Esophagus (tissue), 2 donors: ENCODE results near the gene NDC1. TPM values are rescaled to one million over a fixed set of nuclear protein-coding genes. Genes with fewer than 3 reads are reported as not detected.
"Not testable (repeated sequence)": the region's sequence is repeated elsewhere in the genome, so short reads cannot be mapped to it uniquely, and the experiment has no call there.

Experiments
- H3K27ac ChIP-seq, 2 donors: one replicate each; pipeline ENCODE4 v1.5.1; 2013; ENCODE audit warnings: low read depth in 2 of 2, mild to moderate bottlenecking in 2 of 2, inconsistent platforms in 1 of 2, low read length in 1 of 2, moderate library complexity in 1 of 2
- H3K27me3 ChIP-seq, 2 donors: one replicate each; pipeline ENCODE4 v1.6.1; 2013; ENCODE audit warnings: low read length in 2 of 2, control low read depth in 1 of 2, mild to moderate bottlenecking in 1 of 2; ENCODE audit not compliant: insufficient read depth in 2 of 2, control insufficient read depth in 1 of 2
- H3K36me3 ChIP-seq, 2 donors: one replicate each; pipeline ENCODE4 v1.6.1; 2013; ENCODE audit warnings: low read length in 1 of 2; ENCODE audit not compliant: control insufficient read depth in 2 of 2, insufficient read depth in 2 of 2
- H3K4me1 ChIP-seq, 2 donors: one replicate each; pipeline ENCODE4 v1.6.1; 2013; ENCODE audit warnings: low read length in 1 of 2; ENCODE audit not compliant: control insufficient read depth in 2 of 2, insufficient read depth in 2 of 2
- H3K4me3 ChIP-seq, 2 donors: one replicate each; pipeline ENCODE4 v1.5.1; 2013; ENCODE audit warnings: low read length in 2 of 2, mild to moderate bottlenecking in 2 of 2, low read depth in 1 of 2, moderate library complexity in 1 of 2
- H3K9me3 ChIP-seq, 2 donors: one replicate each; pipeline ENCODE4 v1.6.1; 2013; ENCODE audit warnings: mild to moderate bottlenecking in 2 of 2, low read depth in 1 of 2, low read length in 1 of 2, moderate library complexity in 1 of 2; ENCODE audit not compliant: control insufficient read depth in 2 of 2, insufficient read depth in 1 of 2
- WGBS, 2 donors: extraction: QIAGEN DNeasy Blood & Tissue Kit; methylation state at CpG; one replicate each; pipeline ENCODE4 v1.1.7; 2013; 5-methylcytosine and 5-hydroxymethylcytosine counted together
- polyA plus RNA-seq, 2 donors: library from polyadenylated mRNA; stranded (reverse); fragments of 200-250 nt; gene quantifications; one replicate each; pipeline ENCODE4 v1.2.3, GENCODE V29; 2013
- donor health status: healthy with polysubstance abuse.
- donor health status: Bipolar disorder and iron deficiency.

The NDC1 gene
- polyA plus RNA-seq, result 1 to 10 TPM; 4.9 to 7.1 TPM

- Histone ChIP-seq H3K4me1 (no peaks in the 10 kb centered on the region), H3K4me3 (peak within 1 kb of the TSS; percentile 82 to 92), H3K27ac (peak within 1 kb of the TSS; percentile 99 to 100), H3K36me3 (no peaks in the 10 kb centered on the region), H3K9me3 (no peaks in the 10 kb centered on the region), H3K27me3 (no peaks in the 10 kb centered on the region)
- WGBS, 2 donors, result 0 to 1% methylated on average over 59 of the region's 59 CpGs
These were observed at the start of gene NDC1 for GRCh38 chr1:53837924-53838653. NDC1 (minus strand) TSS chr1:53838296; CDS start chr1:53838261, 35 bp downstream.

- not testable (repeated sequence) for H3K4me1 ChIP-seq, H3K27me3 ChIP-seq, H3K27ac ChIP-seq, H3K4me3 ChIP-seq, H3K9me3 ChIP-seq, H3K36me3 ChIP-seq
- WGBS, 2 donors, result 86 to 89% methylated on average over 6 of the region's 6 CpGs
These were observed 45.5 kb upstream of the NDC1 start for GRCh38 chr1:53883600-53883999.

GRCh38 chr1:53881853-53882252, 43.8 kb upstream of the NDC1 start:
- not testable (repeated sequence) for H3K9me3 ChIP-seq, H3K27ac ChIP-seq, H3K4me1 ChIP-seq, H3K4me3 ChIP-seq, H3K27me3 ChIP-seq
- WGBS, 2 donors, result 95 to 99% methylated on average over 2 of the region's 2 CpGs
- H3K36me3 ChIP-seq, result peaks cover 6 to 12% of the 10 kb centered on the region in 2 donors

GRCh38 chr1:53878492-53879105, 40.5 kb upstream of the NDC1 start:
- H3K4me1 ChIP-seq, result no peaks in the 10 kb centered on the region
- H3K4me3 ChIP-seq, result no peak overlapping the region
- WGBS, 2 donors, result 47 to 49% methylated on average over 5 of the region's 5 CpGs
- H3K27me3 ChIP-seq, result no peaks in the 10 kb centered on the region
- H3K9me3 ChIP-seq, result no peaks in the 10 kb centered on the region
- no peak overlapping the region for H3K27ac ChIP-seq
- H3K36me3 ChIP-seq, result peaks cover 10% of the 10 kb centered on the region in 2 donors

- WGBS, 2 donors, result 94 to 97% methylated on average over 2 of the region's 2 CpGs
- not testable (repeated sequence) for H3K9me3 ChIP-seq, H3K4me1 ChIP-seq, H3K27ac ChIP-seq, H3K4me3 ChIP-seq, H3K27me3 ChIP-seq
- peaks cover 15 to 16% of the 10 kb centered on the region in 2 donors for H3K36me3 ChIP-seq
These were observed 37.1 kb upstream of the NDC1 start for GRCh38 chr1:53875150-53875549.

- peaks cover 6 to 9% of the 10 kb centered on the region in 2 donors for H3K36me3 ChIP-seq
- no peak overlapping the region for H3K4me3 ChIP-seq
- no peaks in the 10 kb centered on the region for H3K9me3 ChIP-seq
- WGBS, 2 donors, result 74 to 82% methylated on average over 5 of the region's 5 CpGs
- no peak overlapping the region for H3K27ac ChIP-seq
- H3K27me3 ChIP-seq, result no peaks in the 10 kb centered on the region
- no peaks in the 10 kb centered on the region for H3K4me1 ChIP-seq
These were observed 33.8 kb upstream of the NDC1 start for GRCh38 chr1:53871773-53872484.

GRCh38 chr1:53871221-53871620, 33.1 kb upstream of the NDC1 start:
- H3K36me3 ChIP-seq, result peaks cover 6 to 10% of the 10 kb centered on the region in 2 donors
- H3K4me3 ChIP-seq, result no peak overlapping the region
- WGBS, 2 donors, result 64 to 71% methylated on average over 4 of the region's 4 CpGs
- no peaks in the 10 kb centered on the region for H3K9me3 ChIP-seq
- H3K27me3 ChIP-seq, result no peaks in the 10 kb centered on the region
- no peaks in the 10 kb centered on the region for H3K4me1 ChIP-seq
- no peak overlapping the region for H3K27ac ChIP-seq

GRCh38 chr1:53869454-53870117, 31.5 kb upstream of the NDC1 start:
- Histone ChIP-seq H3K4me3 (no peak overlapping the region), H3K4me1 (no peaks in the 10 kb centered on the region), H3K27ac (no peak overlapping the region), H3K9me3 (no peaks in the 10 kb centered on the region), H3K36me3 (peaks cover 9 to 13% of the 10 kb centered on the region in 2 donors), H3K27me3 (no peaks in the 10 kb centered on the region)
- 91 to 92% methylated on average over 11 of the region's 11 CpGs for WGBS, 2 donors

- Histone ChIP-seq H3K27ac (no peak overlapping the region), H3K4me1 (no peaks in the 10 kb centered on the region), H3K36me3 (peaks cover 9 to 13% of the 10 kb centered on the region in 2 donors), H3K4me3 (no peak overlapping the region), H3K27me3 (no peaks in the 10 kb centered on the region), H3K9me3 (no peaks in the 10 kb centered on the region)
- WGBS, 2 donors, result 70 to 81% methylated on average over 1 of the region's 1 CpG
These were observed 30.5 kb upstream of the NDC1 start for GRCh38 chr1:53868565-53868964.
